HG03139 (cell line): ENCODE data around the gene PTH1R.
"Not testable (repeated sequence)": the region's sequence is repeated elsewhere in the genome, so short reads cannot be mapped to it uniquely, and the experiment has no call there.

Experiments used
- ATAC-seq: cut with Tn5 transposase; IDR thresholded peaks from one replicate; pipeline ENCODE4 v1.9.1; 2021; ENCODE audit not compliant: unreplicated experiment

PTH1R gene

GRCh38 chr3:46909535-46910161, 32.1 kb downstream of the PTH1R start:
- no peak for ATAC-seq

DNA sequence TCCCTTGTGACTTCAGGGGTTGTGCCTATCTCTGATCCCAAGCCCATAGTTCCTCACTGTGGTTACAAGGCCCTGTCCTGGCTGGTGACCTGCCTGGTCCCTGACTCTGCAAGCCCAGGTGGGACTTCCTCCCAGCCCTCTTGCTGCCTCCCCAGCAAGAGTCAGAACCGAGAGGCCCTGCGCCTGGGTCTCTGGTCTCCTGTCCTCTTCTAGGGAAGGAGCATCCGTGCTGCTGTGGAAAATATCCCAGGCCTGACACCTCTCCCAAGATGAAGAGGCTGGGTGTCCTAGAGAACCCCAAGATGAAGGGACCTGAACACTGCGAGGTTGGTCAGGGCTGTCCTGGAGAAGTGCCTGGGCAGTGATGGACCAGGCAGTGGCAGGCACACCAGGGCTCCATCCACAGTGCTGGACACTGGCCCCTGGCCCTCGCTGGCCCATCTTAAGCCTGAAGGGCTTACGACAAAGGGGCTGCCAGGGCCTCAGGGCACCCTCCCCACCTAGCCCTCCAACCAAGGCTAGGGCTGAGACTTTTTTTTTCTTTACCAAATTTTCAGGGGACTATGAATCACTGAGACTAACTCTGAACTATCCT, 32.7 kb downstream of the PTH1R start:
- ATAC-seq: no peak

DNA sequence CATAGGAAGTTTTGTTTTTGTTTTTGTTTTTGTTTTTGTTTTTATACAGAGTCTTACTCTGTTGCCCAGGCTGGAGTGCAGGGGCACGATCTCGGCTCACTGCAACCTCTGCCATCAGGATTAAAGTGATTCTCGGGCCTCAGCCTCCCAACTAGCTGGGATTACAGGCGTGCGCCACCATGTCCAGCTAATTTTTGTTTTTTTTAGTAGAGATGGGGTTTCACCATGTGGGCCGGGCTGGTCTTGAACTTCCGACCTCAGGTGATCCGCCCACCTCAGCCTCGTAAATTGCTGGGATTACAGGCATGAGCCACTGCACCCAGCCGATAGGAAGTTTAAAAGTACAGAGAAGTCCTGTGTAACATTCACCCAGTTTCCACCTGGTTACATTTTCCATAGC, 33.4 kb downstream of the PTH1R start:
- ATAC-seq: not testable (repeated sequence)

DNA sequence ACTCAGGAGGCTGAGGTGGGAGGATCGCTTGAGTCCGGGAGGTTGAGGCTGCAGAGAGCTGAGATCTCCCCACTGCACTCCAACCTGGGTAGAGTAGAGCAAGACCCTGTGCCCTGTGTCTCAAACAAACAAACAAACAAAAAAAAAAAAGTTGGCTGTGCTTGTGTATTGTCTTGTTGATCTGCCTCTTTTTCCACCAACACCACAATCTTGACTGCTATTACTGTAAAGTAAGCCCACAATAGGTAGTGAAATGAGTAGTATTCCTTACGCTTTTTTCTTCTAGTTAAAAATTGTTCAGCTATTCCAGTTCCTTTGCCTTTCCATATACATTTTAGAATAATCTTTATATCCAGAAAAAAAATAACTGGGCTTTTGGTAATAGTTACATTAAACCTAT, 35.5 kb downstream of the PTH1R start:
- ATAC-seq: no peak

- ATAC-seq: no peak
Observed at GRCh38 chr3:46913644-46914043, 36.1 kb downstream of the PTH1R start.

DNA sequence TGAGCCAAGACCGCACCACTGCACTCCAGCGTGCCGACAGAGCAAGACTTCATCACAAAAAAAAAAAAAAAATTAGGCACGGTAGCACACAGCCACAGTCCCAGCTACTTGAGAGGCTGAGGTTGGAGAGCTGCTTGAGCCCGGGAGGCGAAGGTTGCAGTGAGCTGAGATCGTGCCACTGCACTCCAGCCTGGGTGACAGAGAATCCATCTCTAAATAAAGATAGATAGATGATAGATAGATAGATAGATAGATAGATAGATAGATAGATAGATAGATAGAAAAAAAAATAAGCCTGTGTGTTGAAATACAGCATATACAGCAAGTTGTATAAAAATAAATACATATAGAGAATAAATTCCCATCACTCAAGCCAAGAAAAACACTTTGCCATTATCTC, 37.3 kb downstream of the PTH1R start:
- ATAC-seq: no peak

GRCh38 chr3:46915297-46915822, 37.8 kb downstream of the PTH1R start:
- no peak for ATAC-seq

- no peak for ATAC-seq
Observed at GRCh38 chr3:46916278-46916677, 38.8 kb downstream of the PTH1R start.

GRCh38 chr3:46916799-46917198, 39.3 kb downstream of the PTH1R start:
- no peak for ATAC-seq

GRCh38 chr3:46917257-46917656, 39.7 kb downstream of the PTH1R start:
- no peak for ATAC-seq

- no peak for ATAC-seq
Observed at GRCh38 chr3:46918202-46918601, 40.7 kb downstream of the PTH1R start.

DNA sequence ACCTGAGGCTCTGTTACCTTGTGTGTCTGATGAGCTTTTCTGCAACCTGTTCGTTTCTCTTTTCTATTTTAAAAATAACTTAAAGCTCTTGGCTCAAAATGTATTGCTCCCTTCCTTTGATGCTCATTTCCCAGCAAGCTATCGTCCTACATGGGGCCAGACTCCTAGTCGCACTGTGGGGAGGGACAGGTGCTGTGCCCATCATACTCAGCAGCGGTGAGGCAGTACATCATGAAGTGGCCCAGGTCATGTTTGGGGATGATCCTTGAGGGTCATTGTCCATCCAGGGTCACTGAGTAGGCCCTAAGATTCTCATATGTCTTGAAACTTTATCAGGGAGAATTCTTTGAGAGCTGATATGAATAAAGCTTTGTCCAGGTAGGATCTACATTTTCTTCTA, 41.1 kb downstream of the PTH1R start:
- no peak for ATAC-seq

DNA sequence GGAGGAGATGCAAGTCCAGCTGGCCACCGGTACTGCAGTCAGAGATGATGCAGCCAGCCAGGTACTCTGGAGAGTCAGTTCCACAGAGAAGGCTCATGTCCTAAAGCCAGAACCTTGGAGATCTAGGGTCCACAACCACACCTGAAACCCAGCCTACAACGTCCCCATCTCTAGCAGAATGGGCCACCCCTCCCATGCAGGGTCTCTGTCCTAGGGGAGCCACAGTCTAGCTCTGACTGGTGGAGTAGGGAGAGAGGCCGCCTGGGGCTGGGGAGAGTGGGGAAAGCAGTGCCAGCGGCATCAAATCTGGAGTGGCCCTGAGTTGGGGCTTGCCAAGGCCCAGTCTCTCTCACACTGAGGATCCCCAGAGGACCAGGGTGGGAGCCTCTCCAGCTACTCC, 43.5 kb downstream of the PTH1R start:
- ATAC-seq: no peak

DNA sequence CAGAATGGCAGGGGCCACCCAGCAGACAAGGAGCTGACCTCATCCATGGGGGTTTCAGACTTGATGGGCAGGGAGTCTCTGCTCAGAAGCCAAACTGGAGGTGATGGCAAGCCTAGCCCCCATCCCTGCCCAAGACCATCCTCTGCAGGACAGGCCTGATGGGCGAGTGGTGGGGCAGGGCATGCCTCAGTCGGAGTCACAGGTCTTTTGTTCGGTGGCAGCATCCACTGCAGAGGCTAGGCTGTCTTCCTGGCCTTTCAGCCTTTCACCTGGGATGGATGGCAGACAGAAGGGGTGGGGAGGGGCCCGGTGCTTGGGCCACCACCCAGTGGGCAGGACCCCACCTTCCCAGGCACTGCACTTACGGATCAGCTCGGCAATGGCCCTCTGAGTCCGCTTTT, 44.4 kb downstream of the PTH1R start:
- no peak for ATAC-seq

DNA sequence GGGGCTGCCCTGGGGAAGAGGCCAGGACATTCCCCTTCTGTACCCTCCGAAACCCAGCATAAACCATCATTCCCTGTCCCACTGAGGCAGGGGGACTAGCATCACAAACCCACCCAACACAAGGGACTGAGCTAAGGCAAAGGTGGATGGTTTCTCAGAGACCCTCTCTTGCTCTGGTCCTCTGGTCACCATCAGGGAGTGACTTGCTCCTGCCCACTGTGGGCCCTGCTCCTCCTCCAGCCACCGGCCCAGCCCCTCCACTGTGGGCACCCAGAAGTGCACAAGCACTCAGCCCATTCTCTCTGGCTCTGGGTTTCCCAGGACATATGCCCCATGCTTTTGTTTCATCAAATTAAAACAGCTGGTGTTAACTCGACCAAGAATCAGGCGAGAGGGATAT, 44.9 kb downstream of the PTH1R start:
- ATAC-seq: no peak

DNA sequence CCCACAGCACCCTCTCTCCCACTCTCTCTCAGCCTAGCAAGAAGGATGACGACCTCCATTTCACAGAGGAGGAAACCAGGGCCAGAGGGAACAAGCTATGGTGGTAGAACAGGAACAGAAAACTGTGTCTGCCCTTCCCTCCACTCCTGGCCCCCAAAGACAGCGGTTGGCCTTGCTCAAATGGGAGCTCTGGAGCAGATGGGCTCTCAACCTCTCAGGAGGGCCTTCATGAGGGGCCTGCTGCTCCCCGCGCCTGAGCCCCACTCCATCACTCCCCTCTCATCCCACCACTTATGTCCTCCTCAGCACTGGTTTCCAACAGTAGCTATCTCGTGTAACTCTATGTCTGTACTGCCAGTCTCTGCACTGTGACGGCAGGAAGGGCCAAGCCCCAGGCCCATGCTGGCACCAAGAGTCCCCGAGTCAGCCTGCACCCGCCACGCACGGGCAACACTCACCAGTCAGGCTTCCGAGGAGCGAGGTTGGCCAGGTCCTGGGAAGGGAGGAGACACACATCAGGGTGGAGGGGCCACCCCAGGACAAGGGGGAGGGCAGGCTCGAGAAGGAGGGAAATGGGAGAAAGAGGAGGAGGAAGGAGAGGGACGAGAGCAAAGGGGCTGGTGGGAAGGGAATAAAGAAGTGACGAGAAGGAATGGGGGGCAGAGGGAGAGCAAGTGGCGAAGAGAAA, 45.5 kb downstream of the PTH1R start:
- no peak for ATAC-seq

DNA sequence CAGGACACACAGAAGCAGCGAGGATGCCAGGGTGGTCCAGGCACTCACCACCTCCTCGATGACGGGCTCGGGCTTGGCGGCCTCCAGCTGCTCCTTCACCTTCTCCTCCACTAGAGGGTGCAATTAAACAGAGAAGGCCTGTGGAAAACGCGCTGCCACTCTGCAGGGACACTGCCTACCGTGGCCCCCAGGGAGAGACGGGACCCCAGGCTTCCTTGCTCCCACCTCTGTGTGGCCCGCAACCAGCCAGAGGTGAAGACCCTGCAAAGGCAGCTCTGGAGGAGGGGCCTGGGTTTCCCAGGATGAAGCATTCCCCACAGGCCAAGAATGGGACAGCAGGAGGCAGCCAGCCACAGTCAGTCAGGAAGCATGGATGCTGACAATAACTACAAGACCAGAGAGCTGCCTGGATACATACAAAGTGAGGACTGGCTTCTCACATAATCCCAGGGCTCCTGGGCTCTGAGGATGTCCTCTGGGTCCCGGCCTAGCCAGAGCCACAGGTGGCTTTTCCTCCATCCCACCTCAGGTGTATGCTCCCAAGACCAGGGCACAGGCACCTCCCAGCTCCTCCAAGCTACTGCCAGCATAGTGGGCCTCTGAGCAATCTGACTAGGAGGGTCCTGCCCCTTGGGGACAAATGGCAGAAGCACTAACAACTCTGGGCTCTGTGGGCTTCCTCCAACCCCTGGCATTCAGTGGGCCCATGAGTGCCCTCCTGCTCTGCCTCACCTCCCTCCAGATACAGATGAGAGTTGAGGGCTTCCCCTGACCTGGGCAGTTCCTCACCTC, 46.2 kb downstream of the PTH1R start:
- ATAC-seq: no peak

DNA sequence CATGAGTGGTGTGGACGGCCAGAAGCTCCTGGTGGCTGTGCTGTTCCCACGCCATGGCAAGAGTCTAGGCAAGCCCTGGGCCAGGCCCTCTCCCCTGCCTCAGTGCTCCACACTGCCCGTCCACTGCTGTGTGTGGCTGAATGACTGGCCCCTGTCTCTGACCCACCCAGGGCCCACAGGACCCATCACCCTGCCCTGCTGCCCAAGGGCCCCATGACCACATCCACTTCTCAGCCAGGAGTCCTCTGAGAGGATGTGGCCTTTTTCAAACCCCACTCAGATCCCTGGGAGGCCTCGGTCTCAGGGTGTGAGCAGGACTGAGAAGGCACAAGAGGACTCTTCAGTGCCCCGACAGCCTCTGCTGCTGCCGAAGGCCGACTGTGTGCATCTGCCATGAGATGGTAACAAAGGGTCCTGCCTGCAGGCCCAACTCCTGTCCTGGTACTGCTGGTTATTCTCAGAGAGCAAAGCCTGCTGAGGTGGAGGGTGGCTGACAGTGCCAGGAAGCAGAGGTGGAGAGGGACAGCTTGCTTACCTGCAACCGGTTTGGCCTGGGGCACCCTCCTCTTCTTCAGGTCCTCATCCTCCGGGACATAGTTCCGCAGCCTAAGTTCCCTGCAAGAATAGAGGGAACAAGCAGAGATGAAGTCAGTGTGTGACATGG, 47.5 kb downstream of the PTH1R start:
- ATAC-seq: no peak

DNA sequence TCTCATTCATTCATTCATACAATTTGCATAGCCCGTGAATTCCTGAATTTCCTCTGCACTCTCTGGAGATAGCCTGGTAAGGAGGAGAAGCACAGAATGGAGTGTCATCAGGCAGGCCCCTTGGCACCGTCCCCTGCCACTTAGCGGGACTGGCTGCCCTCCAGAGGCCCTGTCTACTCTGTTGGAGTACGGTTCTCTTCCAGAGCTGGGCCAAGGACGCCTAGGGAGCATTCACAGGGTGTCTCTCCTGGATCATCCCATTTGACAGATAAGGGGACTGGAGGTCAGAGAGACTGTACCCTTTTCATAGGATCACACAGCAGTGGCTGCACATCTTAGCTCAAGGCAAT, 48.0 kb downstream of the PTH1R start:
- no peak for ATAC-seq

DNA sequence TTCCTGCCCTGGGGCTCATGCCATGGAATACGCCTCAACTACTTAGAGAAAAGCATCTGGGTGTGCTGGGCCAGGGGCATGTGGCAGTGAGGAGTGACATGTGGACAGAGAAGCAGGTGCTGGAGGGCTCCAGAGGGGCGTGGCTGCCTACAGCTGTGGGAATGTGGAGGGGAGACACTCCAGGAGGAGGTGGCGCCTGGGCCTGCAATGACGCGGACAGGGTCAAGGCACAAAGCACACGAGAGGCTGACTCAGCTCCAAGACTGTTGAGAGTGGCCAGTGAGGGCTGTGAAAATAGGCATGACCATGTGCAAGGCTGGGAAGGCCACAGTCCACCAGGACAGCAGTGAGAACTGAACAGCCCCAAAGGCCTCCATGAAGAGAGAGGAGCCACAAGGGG, 48.5 kb downstream of the PTH1R start:
- ATAC-seq: no peak

DNA sequence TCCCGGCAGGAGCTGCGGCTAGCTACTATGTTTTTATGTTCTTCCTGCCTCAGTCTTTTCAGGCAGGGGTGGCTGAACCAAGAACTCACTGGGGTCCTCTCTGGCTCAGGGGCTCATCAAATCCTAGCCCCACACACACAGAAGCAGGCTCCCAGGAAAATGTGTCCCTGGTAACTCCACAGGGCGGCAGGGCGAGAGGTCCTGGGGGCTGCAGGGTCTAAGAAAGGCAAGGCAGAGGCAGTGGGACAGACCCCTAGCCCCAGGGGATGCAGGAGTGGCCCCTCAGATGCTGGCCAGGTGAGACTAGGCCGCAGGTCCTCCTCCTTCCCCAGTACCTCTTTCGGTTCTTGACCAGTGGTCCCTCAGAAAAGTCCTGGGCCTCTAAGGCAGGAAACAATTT, 48.9 kb downstream of the PTH1R start:
- ATAC-seq: no peak
